Measurements from ENCODE around the gene ETS2.

Gene ETS2

GRCh38 chr21:38780879-38781278, 24.9 kb upstream of the ETS2 start:
- DNase-seq, result no peak

DNA sequence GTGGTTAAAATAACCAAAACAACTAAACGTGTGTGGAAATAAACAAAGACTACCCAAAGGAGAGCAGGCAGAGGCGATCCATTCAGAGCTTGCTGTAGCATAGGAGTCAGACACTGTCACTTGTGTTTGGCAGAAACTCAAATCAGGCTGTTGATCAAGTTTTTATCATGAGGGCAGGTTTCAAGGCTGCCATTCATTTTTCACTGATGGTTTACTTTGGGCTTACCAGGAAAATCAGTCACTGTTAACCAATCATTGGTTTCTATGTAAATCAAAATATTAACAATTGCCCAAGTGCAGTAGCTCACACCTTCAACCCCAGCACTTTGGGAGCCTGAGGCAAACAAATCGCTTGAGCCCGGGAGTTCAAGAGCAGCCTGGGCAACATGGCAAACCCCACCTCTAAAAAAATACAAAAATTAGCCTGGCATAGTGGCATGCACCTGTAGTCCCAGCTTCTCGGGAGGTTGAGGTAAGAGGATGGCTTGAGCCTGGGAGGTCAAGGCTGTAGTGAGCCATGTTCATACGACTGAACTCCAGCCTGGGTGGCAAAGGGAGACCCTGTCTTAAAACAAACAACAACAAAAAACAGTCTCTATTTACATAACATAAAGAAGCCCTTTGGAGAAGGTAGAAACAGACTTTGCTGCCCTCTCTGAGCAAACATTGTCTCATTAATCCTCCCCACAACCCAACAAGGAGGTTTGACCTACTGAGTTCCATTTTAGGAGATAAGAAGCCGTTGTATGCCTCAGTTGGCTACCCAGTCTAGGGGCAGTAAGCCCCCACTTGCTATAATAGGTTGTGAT, 21.1 kb upstream of the ETS2 start:
- no peak for DNase-seq

DNA sequence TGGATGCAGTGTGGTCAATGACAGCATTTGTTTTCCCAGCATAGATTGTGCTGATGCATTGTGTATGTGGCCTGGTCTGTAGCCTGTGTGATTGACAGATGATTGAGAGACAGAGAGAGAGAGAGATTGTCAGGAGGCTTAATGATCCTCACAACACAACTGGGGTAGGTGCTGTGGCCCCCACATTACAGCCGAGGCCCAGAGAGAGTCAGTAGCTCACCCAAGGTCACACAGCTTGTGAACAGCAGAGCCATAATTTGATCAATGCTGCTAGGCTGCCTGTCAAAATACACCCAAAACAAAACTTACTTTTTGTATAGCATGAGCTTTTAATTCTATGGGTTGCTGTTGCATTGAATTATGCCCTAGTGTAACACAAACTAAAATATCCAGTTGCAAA, 20.2 kb upstream of the ETS2 start:
- DNase-seq, result no peak

DNA sequence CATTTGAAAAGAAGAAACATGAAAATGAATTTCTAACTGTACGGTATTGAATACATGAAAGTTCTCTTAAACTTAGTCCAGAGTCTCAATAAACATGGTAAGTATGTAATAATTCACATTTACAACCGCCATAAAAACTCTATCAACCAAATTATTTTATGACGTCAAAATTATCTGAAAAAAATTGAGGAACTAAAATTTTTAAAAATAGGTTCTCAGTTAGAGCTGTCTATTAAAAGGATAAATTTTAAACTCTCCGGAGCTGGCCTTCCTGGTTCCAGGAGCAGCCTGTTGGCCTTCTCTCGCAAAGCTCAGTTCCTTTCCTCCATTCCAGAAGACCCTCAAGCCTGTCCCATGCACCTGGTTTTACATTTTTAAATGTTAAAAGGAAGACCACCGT, 18.7 kb upstream of the ETS2 start:
- no peak for DNase-seq

DNA sequence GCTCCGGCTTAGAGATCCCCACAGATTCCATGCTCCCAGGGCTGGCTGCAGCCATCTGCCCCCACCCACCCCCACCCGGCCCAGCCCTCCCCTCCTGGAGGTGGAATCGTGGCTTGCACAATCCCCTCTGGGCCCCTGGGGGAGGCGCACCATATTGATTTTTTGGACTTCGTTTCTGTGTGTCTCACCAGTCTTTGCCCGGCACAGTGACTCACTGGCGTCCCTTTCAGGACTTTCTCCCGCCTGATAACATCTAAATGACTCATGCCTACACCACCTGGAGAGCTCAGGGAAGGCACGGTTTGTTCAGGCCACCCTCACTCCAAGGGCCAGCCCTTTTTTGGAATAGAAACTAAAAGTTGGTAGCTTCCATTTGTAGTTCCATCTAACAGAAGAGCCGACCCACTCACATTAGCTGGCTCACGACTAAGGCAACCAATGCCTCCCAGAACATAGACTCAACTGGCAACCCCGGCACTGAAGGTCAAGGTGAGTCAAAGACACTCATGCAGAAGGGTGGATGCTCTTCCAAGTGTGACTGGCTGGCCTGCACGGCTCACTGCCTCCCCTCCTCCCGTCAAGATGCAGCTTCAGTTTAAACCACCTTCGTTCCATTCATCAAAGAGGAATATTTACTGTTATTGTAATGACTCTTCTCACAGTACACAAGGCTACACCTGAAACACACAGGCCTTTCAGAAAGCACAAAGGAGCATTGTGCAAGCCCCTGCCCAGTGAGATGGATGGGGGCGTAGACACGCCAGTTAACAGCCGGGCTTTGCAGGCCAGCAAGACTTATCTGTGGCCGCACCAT, 18.1 kb upstream of the ETS2 start:
- DNase-seq, result no peak

DNA sequence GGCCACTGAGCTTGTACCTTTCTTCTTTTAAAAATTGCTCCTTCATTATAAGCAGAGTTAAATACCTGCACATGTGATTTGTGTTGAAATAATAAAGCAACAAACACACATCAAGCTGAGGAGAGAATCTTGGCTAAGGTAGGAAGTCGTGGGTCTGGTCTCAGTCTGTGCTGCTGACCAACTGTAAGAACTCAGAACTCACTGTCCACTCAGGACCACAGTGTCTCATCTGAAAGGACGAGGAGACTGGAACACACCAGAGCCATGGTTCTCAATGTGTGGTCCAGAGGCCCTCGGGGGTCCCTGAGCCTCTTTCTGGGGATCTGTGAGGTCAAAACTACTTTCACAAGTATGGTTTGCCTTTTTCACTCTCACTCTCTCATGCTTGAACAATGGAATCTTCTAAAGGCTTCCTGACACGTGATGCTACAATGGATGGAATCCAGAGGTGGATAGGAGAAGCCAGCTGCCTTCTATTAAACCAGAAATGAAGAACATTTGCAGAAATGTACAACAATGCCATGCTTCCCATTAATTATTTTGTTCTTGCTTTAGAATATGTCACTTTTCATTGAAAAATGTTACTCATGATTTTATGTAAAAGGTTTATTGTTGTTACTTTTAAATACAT, 17.3 kb upstream of the ETS2 start:
- no peak for DNase-seq

DNA sequence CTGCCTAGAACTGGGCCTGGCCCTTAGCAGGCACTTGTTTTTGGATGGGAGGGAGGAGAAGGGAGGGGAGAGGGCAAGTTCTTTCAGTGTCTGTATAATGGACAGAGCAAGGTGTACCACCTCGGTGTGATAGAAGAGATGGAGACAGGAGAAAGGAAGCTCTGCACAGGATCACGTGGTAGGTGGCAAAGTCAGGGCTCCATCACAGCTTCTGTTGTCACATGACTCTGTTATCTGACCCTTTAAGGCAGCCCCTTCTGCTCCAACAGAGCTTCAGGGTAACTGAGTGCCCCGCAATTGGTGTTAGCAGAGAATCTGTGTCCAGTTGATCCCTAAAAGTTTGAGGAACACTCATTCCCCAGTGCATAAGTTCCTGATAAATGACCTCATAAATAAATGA, 16.5 kb upstream of the ETS2 start:
- DNase-seq, result no peak

- no peak for DNase-seq
Observed at GRCh38 chr21:38790059-38790458, 15.7 kb upstream of the ETS2 start.

- DNase-seq, result no peak
Observed at GRCh38 chr21:38790961-38791360, 14.8 kb upstream of the ETS2 start.

DNA sequence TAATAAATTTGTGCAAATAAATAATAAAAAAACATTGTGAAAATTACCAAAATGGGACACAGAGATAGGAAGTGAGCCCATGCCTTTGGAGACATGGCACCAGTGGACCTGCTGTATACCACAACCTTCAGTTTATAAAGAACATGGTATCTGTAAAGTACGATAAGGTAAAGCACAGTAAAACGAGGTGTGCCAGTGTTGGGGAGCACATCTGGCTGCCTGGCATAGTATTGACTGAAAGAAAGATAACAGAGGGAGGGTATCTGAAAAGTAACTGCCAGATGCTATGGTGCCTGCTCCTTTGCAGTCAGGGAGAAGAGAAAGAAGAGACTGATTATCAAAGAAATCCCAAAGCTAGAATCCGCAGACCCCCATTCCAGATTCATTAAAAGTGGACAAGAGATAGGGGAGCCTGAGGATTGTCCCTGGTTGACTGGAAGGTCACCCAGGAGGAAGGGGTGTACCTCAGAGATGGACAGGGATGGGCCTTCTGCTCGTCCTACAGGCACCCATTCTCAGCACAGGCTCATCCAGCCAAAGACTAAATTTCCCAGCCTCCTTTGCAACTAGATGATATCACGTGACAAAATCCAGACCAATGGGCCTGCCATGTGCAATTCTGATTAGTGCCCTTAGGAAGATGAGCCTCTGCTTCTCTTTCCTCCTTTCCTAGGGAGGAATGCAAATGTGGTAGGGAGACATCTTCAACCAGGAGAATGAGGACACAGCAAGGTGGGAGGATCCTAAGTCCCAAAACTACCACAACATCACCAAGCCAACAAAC, 12.9 kb upstream of the ETS2 start:
- no peak for DNase-seq

GRCh38 chr21:38793926-38794713, 11.6 kb upstream of the ETS2 start:
- no peak for DNase-seq

- no peak for DNase-seq
Observed at GRCh38 chr21:38794978-38795377, 10.8 kb upstream of the ETS2 start.

DNA sequence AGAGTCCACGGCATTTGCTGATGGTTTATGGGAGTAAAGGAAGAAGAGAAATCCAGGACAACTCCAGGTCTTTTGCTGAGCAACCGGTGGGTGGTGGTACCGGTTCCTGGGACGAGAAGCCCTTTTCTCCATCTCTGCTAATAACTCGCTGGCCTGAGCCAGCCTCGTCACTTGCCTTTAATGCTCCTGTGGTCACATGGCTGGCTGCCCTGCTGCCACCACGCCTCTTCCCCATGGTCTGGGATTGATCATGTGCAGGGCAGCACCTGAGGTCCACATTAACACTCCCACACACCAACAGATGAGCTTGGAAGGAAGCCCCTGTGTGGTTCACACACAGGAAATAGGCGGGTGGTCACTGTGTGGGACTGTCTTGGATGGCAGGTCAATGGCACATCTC, 10.3 kb upstream of the ETS2 start:
- no peak for DNase-seq

DNA sequence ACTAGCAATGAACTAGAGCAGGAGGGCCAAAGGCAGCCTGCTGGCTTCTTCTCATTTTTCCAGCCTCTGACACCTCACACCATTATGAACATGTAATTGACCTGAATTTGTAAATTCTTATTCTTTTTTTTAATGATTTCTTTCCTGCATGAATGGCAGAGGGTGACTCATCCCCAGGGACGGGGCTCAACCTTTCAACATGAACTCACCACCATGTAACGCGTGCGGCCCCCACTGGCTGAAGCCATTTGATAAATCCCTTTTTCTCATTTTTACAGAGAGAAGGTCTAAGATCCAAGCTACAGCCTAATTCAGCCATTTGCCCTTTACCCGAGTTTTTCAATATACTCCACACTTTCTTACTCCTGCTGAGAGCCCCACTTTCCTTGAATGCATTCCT, 9.3 kb upstream of the ETS2 start:
- DNase-seq, result no peak

DNA sequence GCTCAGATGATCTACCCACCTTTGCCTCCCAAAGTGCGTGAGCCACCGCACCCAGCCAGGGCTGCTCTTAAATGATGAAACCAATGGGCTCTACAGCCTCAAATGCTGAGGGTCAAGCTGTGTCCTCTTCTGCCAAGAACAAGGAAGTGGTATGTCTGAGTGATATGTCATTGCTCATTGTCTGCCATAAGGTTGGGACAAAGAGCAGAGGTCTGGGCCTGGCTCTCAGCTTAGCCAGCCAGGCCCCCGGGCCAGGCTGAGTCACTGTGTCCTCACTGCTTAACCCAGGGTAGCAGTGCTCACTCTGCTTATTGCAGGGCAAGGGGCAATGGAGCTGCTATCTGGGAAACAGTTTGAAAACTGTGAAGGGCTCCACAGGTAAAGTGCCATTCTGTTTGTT, 8.3 kb upstream of the ETS2 start:
- DNase-seq, result no peak

DNA sequence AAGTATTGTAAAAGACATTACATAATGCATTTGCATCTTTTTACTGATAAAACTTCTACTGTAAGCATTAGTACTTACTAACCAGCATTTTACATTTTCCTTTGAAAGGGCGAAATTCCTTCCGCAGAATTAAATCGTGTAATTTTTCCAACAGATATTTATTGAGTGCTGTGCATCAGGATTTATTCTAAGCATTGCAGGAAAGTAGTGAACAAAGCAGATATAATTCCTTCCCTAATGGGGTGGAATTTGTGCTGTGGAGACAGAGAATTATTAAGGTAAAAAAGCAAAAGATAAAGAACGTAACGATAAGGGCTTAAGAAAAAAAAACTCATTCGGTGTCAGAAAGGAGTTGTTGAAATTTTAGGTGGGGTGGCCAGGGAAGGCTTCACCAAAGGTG, 7.6 kb upstream of the ETS2 start:
- DNase-seq, result no peak

GRCh38 chr21:38798481-38798882, 7.2 kb upstream of the ETS2 start:
- DNase-seq, result no peak

DNA sequence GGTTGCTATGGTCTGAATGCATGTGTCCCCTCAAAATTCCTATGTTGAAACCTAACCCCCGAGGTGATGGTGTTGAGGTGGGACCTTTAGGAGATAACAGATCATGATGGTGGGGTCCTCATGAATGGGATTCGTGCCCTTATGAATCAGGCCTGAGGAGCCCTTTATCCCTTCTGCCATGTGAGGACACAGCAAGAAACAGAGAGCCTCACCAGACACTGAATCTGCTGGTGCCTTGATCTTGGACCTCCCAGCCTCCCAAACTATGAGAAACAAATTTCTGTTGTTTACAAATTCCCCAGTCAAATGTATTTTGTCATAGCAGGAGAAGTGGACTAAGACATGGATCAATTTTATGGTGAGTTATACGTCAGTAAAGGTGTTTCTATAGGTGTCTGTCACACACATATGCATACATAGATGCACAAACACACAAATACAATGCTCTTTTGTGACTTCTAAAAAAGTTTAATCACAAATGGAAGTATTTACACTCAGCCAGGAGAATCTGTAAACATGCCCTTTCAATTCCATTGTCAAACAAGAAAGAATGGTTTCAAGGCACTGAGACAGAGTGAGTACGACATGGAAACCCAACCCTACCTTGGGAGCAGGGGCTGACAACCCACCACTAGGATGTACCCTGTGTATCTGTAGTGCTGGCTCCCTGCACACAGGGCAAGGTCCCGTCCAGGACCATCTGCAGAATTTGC, 5.5 kb upstream of the ETS2 start:
- no peak for DNase-seq

GRCh38 chr21:38800924-38801744, 4.6 kb upstream of the ETS2 start:
- no peak for DNase-seq
